KOPT-K1 (cell line): ENCODE data around the gene NPFF.

ENCODE experiments used
- H3K27ac ChIP-seq: fragments of 200-600 bp; sonication (generic); 2 replicates; pipeline ENCODE4 v1.5.1; 2016; ENCODE audit warnings: antibody characterized with exemption, mild to moderate bottlenecking, low read depth, low read length; ENCODE audit not compliant: poor library complexity, severe bottlenecking
- H3K36me3 ChIP-seq: fragments of 200-600 bp; sonication (generic); 2 replicates; pipeline ENCODE4 v1.5.1; 2017; ENCODE audit warnings: antibody characterized with exemption, mild to moderate bottlenecking, low read length, moderate library complexity; ENCODE audit not compliant: insufficient read depth
- H3K9me3 ChIP-seq: fragments of 200-600 bp; sonication (generic); 2 replicates; pipeline ENCODE4 v1.5.1; 2017; ENCODE audit warnings: antibody characterized with exemption, low read length, mild to moderate bottlenecking; ENCODE audit not compliant: insufficient read depth, poor library complexity, severe bottlenecking

The NPFF gene

DNA sequence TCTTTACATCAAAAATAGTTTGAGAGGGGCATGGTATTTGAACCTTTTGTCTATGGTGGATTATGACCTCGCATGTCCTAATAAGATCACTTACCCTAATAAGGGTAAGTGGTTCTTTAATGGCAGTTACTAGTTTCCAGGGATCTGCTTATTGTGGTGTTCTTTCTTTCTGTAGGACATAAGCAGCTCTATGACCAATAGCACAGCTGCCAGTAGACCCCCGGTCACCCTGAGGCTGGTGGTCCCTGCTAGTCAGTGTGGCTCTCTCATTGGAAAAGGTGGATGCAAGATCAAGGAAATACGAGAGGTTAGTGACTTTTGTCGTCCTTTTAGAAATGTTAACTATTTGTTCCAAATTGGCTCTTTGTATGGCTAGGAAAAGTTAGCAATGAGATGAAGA, 48.2 kb downstream of the NPFF start:
- no peaks in the 10 kb centered on the region for H3K9me3 ChIP-seq
- H3K36me3 ChIP-seq, result peaks cover 100% of the 10 kb centered on the region
- H3K27ac ChIP-seq, result no peak overlapping the region
